MM.1S (cell line): ENCODE results near the gene HOMER2.

Experiments used
- DNase-seq: peaks from one replicate; pipeline ENCODE4 v3.0.0-alpha.2; 2015
- H2AFZ ChIP-seq: fragments of 300-600 bp; sonication (generic); 2 replicates; pipeline ENCODE4 v1.6.0; 2016; ENCODE audit warnings: antibody characterized with exemption, low read length
- H3F3A ChIP-seq: fragments of 300-600 bp; sonication (generic); 2 replicates; pipeline ENCODE4 v1.6.1; 2016; ENCODE audit warnings: mild to moderate bottlenecking, antibody characterized with exemption, low read length, moderate library complexity, mixed read lengths; ENCODE audit not compliant: insufficient read depth
- H3K27ac ChIP-seq: fragments of 300-600 bp; sonication (generic); 2 replicates; pipeline ENCODE4 v1.5.1; 2016; ENCODE audit warnings: mild to moderate bottlenecking, low read length
- H3K27me3 ChIP-seq: fragments of 300-600 bp; sonication (generic); replicated peaks from 2 replicates; pipeline ENCODE4 v1.6.0; 2016; ENCODE audit warnings: low read length; ENCODE audit not compliant: insufficient read depth
- H3K36me3 ChIP-seq: fragments of 300-600 bp; sonication (generic); replicated peaks from 2 replicates; pipeline ENCODE4 v1.6.1; 2016; ENCODE audit warnings: mild to moderate bottlenecking, low read length, mixed read lengths; ENCODE audit not compliant: insufficient read depth
- H3K4me1 ChIP-seq: fragments of 300-600 bp; sonication (generic); 2 replicates; pipeline ENCODE4 v1.6.1; 2016; ENCODE audit warnings: low read length, mixed read lengths
- H3K4me2 ChIP-seq: fragments of 300-600 bp; sonication (generic); 2 replicates; pipeline ENCODE4 v1.6.0; 2016; ENCODE audit warnings: low read depth, low read length
- H3K4me3 ChIP-seq: fragments of 300-600 bp; sonication (generic); 2 replicates; pipeline ENCODE4 v1.5.1; 2016; ENCODE audit warnings: low read length, mixed read lengths
- H3K79me2 ChIP-seq: fragments of 300-600 bp; sonication (generic); 2 replicates; pipeline ENCODE4 v1.6.1; 2016; ENCODE audit warnings: mixed run types, low read length, mixed read lengths
- H3K9ac ChIP-seq: fragments of 300-600 bp; sonication (generic); 2 replicates; pipeline ENCODE4 v1.6.1; 2016; ENCODE audit warnings: low read length, mixed read lengths
- H3K9me2 ChIP-seq: fragments of 300-600 bp; sonication (generic); replicated peaks from 2 replicates; pipeline ENCODE4 v1.6.1; 2016; ENCODE audit warnings: mild to moderate bottlenecking, low read length, mixed read lengths; ENCODE audit not compliant: insufficient read depth
- H3K9me3 ChIP-seq: fragments of 300-600 bp; sonication (generic); replicated peaks from 2 replicates; pipeline ENCODE4 v1.6.1; 2016; ENCODE audit warnings: mild to moderate bottlenecking, low read length, mixed read lengths; ENCODE audit not compliant: insufficient read depth
- H4K20me1 ChIP-seq: fragments of 300-600 bp; sonication (generic); 2 replicates; pipeline ENCODE4 v1.6.1; 2016; ENCODE audit warnings: mild to moderate bottlenecking, low read length, moderate library complexity, mixed read lengths; ENCODE audit not compliant: insufficient read depth
- CTCF ChIP-seq: fragments of 300-600 bp; sonication (generic); IDR thresholded peaks from 2 replicates; pipeline ENCODE4 v1.5.1; 2016; ENCODE audit warnings: antibody characterized with exemption, low read length, mixed read lengths
- EZH2 ChIP-seq: fragments of 300-600 bp; sonication (generic); optimal IDR thresholded peaks from 2 replicates; pipeline ENCODE3; 2017; ENCODE audit warnings: low read depth, mild to moderate bottlenecking, antibody characterized with exemption, low read length, mixed read lengths
- EZH2phosphoT487 ChIP-seq: fragments of 300-600 bp; sonication (generic); IDR thresholded peaks from 2 replicates; pipeline ENCODE4 v1.6.1; 2018; ENCODE audit warnings: antibody characterized with exemption, low read length

Gene HOMER2

GRCh38 chr15:82928711-82929110, 23.8 kb downstream of the HOMER2 start:
- Histone ChIP-seq H2AFZ (no peak overlapping the region), H4K20me1 (no peaks in the 10 kb centered on the region), H3K4me2 (no peak overlapping the region), H3K4me3 (no peak overlapping the region), H3K9me2 (no peaks in the 10 kb centered on the region), H3F3A (no peaks in the 10 kb centered on the region), H3K27me3 (no peaks in the 10 kb centered on the region), H3K9me3 (no peaks in the 10 kb centered on the region), H3K4me1 (no peaks in the 10 kb centered on the region), H3K36me3 (no peaks in the 10 kb centered on the region), H3K27ac (no peak overlapping the region), H3K79me2 (no peaks in the 10 kb centered on the region), H3K9ac (no peak overlapping the region)
- no peak for DNase-seq
- TF ChIP-seq CTCF, result no peak
- no peak for TF ChIP-seq EZH2phosphoT487
- no peak for TF ChIP-seq EZH2

- Histone ChIP-seq H3K36me3 (no peaks in the 10 kb centered on the region), H4K20me1 (no peaks in the 10 kb centered on the region), H3K4me1 (no peaks in the 10 kb centered on the region), H3K9ac (no peak overlapping the region), H2AFZ (no peak overlapping the region), H3K27ac (no peak overlapping the region), H3K79me2 (no peaks in the 10 kb centered on the region), H3F3A (no peaks in the 10 kb centered on the region), H3K4me3 (no peak overlapping the region), H3K4me2 (no peak overlapping the region), H3K9me2 (no peaks in the 10 kb centered on the region), H3K9me3 (no peaks in the 10 kb centered on the region), H3K27me3 (no peaks in the 10 kb centered on the region)
- no peak for DNase-seq
- TF ChIP-seq EZH2 (no peak), EZH2phosphoT487 (no peak), CTCF (no peak)
Measured at GRCh38 chr15:82923744-82924143, 28.8 kb downstream of the HOMER2 start.

GRCh38 chr15:82922737-82923136, 29.8 kb downstream of the HOMER2 start:
- Histone ChIP-seq H3K4me1 (no peaks in the 10 kb centered on the region), H3K36me3 (no peaks in the 10 kb centered on the region), H3K27me3 (no peaks in the 10 kb centered on the region), H3K4me3 (no peak overlapping the region), H3K4me2 (no peak overlapping the region), H3F3A (no peaks in the 10 kb centered on the region), H3K79me2 (no peaks in the 10 kb centered on the region), H4K20me1 (no peaks in the 10 kb centered on the region), H3K9me3 (no peaks in the 10 kb centered on the region), H3K9me2 (no peaks in the 10 kb centered on the region), H3K27ac (no peak overlapping the region), H3K9ac (no peak overlapping the region), H2AFZ (no peak overlapping the region)
- no peak for DNase-seq
- no peak for TF ChIP-seq EZH2phosphoT487
- TF ChIP-seq CTCF, result no peak
- TF ChIP-seq EZH2, result no peak
